Left lung (tissue), 10 donors: ENCODE measurements around the gene LRRFIP2. TPM values are rescaled to one million over a fixed set of nuclear protein-coding genes. Genes with fewer than 3 reads are reported as not detected.
"Not testable (repeated sequence)": the region's sequence is repeated elsewhere in the genome, so short reads cannot be mapped to it uniquely, and the experiment has no call there.

Experiments used
- ATAC-seq: fragments of 200-7000 bp; cut with Tn5 transposase; one replicate; pipeline ENCODE4 v1.9.1; 2020; ENCODE audit warnings: moderate library complexity
- DNase-seq, 4 donors: peaks; one replicate each; pipeline ENCODE4 v3.0.0-alpha.2; 2013 to 2020
- H3K27ac ChIP-seq, 2 donors: fragments of 200-600 bp; sonication (generic) in 1 of 2; one replicate each; pipeline versions ENCODE4 v1.5.0 to v1.8.0; 2020 to 2021
- H3K27me3 ChIP-seq, 2 donors: fragments of 200-600 bp; sonication (generic) in 1 of 2; one replicate each; pipeline versions ENCODE4 v1.5.0 to v1.8.0; 2020 to 2021
- H3K36me3 ChIP-seq, 2 donors: fragments of 200-600 bp; sonication (generic) in 1 of 2; one replicate each; pipeline versions ENCODE4 v1.5.0 to v1.8.0; 2020 to 2021
- H3K4me1 ChIP-seq, 2 donors: fragments of 200-600 bp; one replicate each; pipeline ENCODE4 v1.8.0; 2021
- H3K4me3 ChIP-seq, 2 donors: fragments of 200-600 bp; sonication (generic) in 1 of 2; one replicate each; pipeline versions ENCODE4 v1.5.0 to v1.8.0; 2020 to 2021; ENCODE audit warnings: mild to moderate bottlenecking in 1 of 2
- H3K9me3 ChIP-seq, 2 donors: fragments of 200-600 bp; sonication (generic) in 1 of 2; one replicate each; pipeline versions ENCODE4 v1.5.0 to v1.8.0; 2020 to 2021
- CTCF ChIP-seq, 2 donors: fragments of 200-600 bp; sonication (generic) in 1 of 2; IDR thresholded peaks; one replicate each; pipeline versions ENCODE4 v1.5.0 to v1.8.0; 2021; ENCODE audit warnings: antibody characterized with exemption in 2 of 2
- intact Hi-C, 2 donors: fragments of 100-400 bp; cut with DNase I; formaldehyde crosslinking; loops; one replicate each; pipeline versions ENCODE4 v1.11.2 to v1.14.2; 2022
- polyA plus RNA-seq, 6 donors: library from polyadenylated mRNA; unstranded; fragments of 120-200 nt; gene quantifications; one replicate each; pipeline ENCODE4 v1.2.1, GENCODE V29; 2013; ENCODE audit not compliant: insufficient read length in 6 of 6
- total RNA-seq, 2 donors: library from RNA; stranded (reverse); fragmentation: NEBNext Ultra II Directional; extraction: Animal tissue kit (Norgen Biotek cat#: 25700); gene quantifications; one replicate each; pipeline ENCODE4 v1.2.1, GENCODE V29; 2021
- donor health status: DM: no; HTN: yes; CAD: no.
- donor health status: DM: no; HTN: no; CAD: no.

Gene LRRFIP2
- total and polyA plus RNA-seq, 8 donors, result 52.6 to 76.3 (median 66.0) TPM

GRCh38 chr3:37123292-37123691 lies 51.1 kb downstream of the LRRFIP2 start:
- ATAC-seq (no peak), DNase-seq (no peak)
- Histone ChIP-seq H3K9me3 (no peaks in the 10 kb centered on the region), H3K27ac (no peak overlapping the region), H3K4me1 (peaks cover 6 to 21% of the 10 kb centered on the region in 2 donors), H3K27me3 (no peaks in the 10 kb centered on the region), H3K36me3 (no peaks in the 10 kb centered on the region), H3K4me3 (no peak overlapping the region)
- intact Hi-C loops, result no loop called here
- no peak for TF ChIP-seq CTCF (IDR thresholded peaks at IDR 0.05)

GRCh38 chr3:37122069-37122468 lies 52.3 kb downstream of the LRRFIP2 start:
- not testable (repeated sequence) for H3K27me3 ChIP-seq, ATAC-seq

GRCh38 chr3:37118163-37118562 lies 56.2 kb downstream of the LRRFIP2 start:
- intact Hi-C loops, result no loop called here
- ATAC-seq, result no peak

More at GRCh38 chr3:37122069-37122468, 52.3 kb downstream of the LRRFIP2 start:
- H3K27ac ChIP-seq, H3K4me3 ChIP-seq, DNase-seq, H3K9me3 ChIP-seq, intact Hi-C loops, H3K36me3 ChIP-seq: not testable (repeated sequence)
- peaks cover 6 to 12% of the 10 kb centered on the region in 2 donors for H3K4me1 ChIP-seq

GRCh38 chr3:37117548-37117947 lies 56.8 kb downstream of the LRRFIP2 start:
- no peak for ATAC-seq
- DNase-seq, result no peak
- H3K4me3 ChIP-seq, result no peak overlapping the region
- H3K27me3 ChIP-seq, result no peaks in the 10 kb centered on the region
- H3K36me3 ChIP-seq, result no peaks in the 10 kb centered on the region
- no peaks in the 10 kb centered on the region for H3K9me3 ChIP-seq
- peaks cover 0 to 13% of the 10 kb centered on the region in 2 donors for H3K4me1 ChIP-seq
- TF ChIP-seq CTCF (IDR thresholded peaks at IDR 0.05), result no peak
- intact Hi-C loops, result no loop called here
- no peak overlapping the region for H3K27ac ChIP-seq

More at GRCh38 chr3:37118163-37118562, 56.2 kb downstream of the LRRFIP2 start:
- Histone ChIP-seq H3K27ac (no peak overlapping the region), H3K4me3 (no peak overlapping the region), H3K27me3 (no peaks in the 10 kb centered on the region), H3K4me1 (peaks cover 0 to 13% of the 10 kb centered on the region in 2 donors), H3K9me3 (no peaks in the 10 kb centered on the region), H3K36me3 (no peaks in the 10 kb centered on the region)
- DNase-seq, result no peak
- TF ChIP-seq CTCF (IDR thresholded peaks at IDR 0.05), result no peak

- Histone ChIP-seq H3K27ac (no peak overlapping the region), H3K4me3 (no peak overlapping the region), H3K4me1 (peaks cover 0 to 13% of the 10 kb centered on the region in 2 donors), H3K9me3 (no peaks in the 10 kb centered on the region), H3K27me3 (no peaks in the 10 kb centered on the region), H3K36me3 (no peaks in the 10 kb centered on the region)
- intact Hi-C loops, result no loop called here
- TF ChIP-seq CTCF (IDR thresholded peaks at IDR 0.05), result no peak
- no peak for DNase-seq
- no peak for ATAC-seq
Observed at GRCh38 chr3:37116998-37117397, 57.4 kb downstream of the LRRFIP2 start.

- H3K4me1 ChIP-seq, result peaks cover 0 to 13% of the 10 kb centered on the region in 2 donors
- H3K27ac ChIP-seq, result peak overlapping the region in 1 of 2 donors; percentile 41
- no peaks in the 10 kb centered on the region for H3K9me3 ChIP-seq
Observed at GRCh38 chr3:37115446-37115845, 58.9 kb downstream of the LRRFIP2 start.

More at GRCh38 chr3:37115446-37115845, 58.9 kb downstream of the LRRFIP2 start:
- intact Hi-C loops, result no loop called here
- H3K4me3 ChIP-seq, result no peak overlapping the region
- no peaks in the 10 kb centered on the region for H3K27me3 ChIP-seq
- DNase-seq, result no peak
- ATAC-seq, result no peak
- TF ChIP-seq CTCF (IDR thresholded peaks at IDR 0.05), result no peak
- no peaks in the 10 kb centered on the region for H3K36me3 ChIP-seq
